Measurements from ENCODE around the gene RELA.
"Not testable (repeated sequence)": the region's sequence is repeated elsewhere in the genome, so short reads cannot be mapped to it uniquely, and the experiment has no call there.

RELA gene

DNA sequence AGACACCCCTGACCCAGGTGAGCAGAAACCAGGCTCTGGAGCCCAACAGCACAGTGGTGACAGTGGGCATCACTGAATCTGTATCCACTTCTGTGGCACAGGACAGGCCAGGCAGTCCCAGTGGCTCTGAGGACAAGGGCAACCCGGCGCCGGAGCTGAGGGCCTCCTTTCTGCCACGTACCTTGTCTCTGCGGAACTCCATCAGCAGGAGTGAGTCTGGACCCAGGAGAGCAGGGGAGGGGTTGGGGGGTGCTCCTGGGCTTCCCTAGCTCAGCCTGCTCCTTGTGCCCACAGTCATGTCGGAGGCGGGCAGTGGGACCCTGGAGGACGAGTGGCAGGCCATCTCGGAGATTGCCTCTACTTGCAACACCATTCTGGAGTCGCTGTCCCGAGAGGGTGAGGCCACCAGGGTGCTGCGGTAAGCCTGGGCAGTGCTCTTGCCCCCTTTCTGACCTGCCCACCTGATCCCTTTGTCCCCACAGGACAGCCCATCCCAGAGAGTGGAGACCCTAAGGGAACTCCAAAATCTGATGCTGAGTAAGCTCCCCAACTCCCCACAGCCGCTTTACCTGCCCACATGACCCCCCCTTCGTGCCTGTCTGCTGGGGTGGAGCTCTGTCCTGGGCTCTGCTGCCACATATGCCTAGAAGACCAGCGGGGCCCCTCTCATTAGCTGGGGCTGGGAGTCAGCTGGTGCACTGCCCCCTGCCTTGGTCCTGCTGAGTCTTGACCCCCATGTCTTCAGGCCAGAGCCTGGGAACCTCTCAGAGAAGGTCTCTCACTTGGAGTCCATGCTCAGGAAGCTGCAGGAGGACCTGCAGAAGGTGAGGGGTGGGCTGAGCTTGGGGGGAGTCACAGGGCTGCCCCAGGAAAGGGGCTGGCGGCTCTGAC lies 12.8 kb downstream of the RELA start:
- in situ Hi-C loops (cut with MboI; ENCODE audit: low sequenced_read_pairs): no loop called here

DNA sequence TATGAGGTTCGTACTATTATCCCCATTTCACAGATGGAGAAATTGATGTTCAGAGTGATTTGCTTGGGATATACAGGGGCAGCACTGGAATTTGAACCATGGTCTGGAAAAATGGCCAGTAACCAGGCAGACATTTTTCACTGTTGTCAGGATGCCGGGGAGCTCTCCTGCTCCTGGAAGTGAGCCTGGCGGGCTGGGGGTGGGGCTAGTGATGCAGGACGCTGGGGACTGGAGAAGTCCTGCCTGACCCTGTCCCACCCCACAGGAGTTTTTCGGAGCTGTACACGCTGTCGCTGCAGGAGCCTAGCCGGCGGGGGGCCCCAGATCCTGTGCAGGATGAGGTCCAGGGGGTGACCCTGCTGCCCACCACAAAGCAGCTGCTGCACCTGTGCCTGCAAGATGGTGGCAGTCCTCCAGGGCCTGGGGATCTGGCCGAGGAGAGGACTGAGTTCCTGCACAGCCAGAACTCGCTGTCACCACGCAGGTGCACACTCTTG lies 13.7 kb downstream of the RELA start:
- in situ Hi-C loops (cut with MboI; ENCODE audit: low sequenced_read_pairs): no loop called here

DNA sequence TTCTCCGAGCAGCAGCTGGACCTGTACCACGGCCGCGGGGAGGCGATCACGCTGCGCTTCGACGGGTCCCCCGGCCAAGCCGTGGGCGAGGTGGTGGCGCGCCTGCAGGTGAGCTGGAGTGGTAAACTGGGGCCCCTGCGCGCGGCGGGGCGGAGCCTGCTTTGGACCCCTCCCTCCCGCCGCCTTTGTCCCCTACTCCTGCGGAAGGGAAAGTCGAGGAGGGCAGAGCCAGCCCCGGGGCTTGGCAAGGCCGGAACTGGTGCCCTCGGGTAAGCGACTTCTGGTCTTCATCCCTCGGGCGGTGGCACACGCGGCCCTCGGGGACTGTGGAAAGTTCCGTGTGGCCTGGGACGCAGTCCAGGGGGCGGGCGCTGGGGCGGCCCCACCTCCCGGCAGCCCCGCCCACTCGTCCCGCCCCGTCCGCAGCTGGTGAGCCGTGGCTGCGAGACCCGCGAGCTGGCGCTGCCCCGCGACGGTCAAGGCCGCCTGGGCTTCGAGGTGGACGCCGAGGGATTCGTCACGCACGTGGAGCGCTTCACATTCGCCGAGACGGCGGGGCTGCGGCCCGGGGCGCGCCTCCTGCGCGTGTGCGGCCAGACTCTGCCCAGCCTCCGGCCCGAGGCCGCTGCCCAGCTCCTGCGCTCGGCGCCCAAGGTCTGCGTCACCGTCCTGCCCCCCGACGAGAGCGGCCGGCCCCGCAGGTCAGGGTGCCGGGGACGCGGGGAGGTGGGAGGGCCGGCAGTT lies 15.6 kb downstream of the RELA start:
- in situ Hi-C loops (cut with MboI; ENCODE audit: low sequenced_read_pairs): no loop called here

DNA sequence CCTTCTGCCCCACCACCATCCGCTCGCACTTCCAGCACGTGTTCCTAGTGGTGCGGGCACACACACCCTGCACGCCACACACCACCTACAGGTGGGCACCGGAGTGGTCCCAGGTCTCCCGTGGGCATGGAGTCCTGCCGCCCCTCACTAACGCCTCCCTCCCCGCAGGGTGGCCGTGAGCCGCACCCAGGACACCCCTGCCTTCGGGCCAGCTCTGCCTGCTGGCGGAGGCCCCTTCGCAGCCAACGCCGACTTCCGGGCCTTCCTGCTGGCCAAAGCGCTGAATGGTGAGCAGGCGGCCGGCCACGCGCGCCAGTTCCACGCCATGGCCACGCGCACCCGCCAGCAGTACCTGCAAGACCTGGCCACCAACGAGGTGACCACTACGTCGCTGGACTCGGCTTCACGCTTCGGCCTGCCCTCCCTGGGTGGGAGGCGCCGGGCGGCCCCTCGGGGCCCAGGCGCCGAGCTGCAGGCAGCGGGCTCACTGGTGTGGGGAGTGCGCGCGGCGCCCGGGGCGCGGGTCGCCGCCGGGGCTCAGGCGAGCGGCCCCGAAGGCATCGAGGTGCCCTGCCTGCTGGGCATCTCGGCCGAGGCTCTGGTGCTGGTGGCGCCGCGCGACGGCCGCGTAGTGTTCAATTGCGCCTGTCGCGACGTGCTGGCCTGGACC lies 16.3 kb downstream of the RELA start:
- in situ Hi-C loops (cut with MboI; ENCODE audit: low sequenced_read_pairs): no loop called here

DNA sequence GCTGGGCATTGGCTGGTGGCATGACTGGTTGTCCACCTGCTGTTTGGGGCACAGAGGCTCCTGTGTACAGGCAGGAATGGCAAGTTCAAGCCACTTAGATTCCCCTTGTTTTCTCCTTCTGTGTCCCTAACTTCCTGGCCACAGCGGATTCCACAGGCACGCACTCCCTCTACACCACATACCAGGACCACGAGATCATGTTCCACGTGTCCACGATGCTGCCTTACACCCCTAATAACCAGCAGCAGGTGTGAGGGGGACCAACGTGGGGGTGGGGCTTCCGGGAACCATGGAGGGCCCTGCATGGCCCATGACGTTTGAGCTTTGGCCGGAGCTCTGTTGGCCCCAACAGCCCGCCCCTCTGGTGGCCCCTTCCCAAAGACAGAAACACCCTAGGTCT lies 17.0 kb downstream of the RELA start:
- in situ Hi-C loops (cut with MboI; ENCODE audit: low sequenced_read_pairs): no loop called here

DNA sequence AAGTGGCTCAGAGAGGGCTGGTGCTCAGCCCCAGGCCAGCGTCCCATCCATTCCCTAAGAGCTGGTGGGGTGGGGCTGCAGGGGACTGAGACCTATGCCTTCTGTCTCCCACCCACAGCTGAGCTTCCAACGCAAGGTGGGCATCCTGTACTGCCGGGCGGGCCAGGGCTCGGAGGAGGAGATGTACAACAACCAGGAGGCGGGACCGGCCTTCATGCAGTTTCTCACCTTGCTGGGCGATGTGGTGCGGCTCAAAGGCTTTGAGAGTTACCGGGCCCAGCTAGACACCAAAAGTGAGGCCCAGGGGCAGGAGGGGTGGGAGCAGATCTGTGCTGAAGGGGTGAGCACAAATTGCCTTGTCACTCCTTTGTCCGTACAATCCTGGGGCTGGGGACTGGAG lies 17.9 kb downstream of the RELA start:
- in situ Hi-C loops (cut with MboI; ENCODE audit: low sequenced_read_pairs): no loop called here

DNA sequence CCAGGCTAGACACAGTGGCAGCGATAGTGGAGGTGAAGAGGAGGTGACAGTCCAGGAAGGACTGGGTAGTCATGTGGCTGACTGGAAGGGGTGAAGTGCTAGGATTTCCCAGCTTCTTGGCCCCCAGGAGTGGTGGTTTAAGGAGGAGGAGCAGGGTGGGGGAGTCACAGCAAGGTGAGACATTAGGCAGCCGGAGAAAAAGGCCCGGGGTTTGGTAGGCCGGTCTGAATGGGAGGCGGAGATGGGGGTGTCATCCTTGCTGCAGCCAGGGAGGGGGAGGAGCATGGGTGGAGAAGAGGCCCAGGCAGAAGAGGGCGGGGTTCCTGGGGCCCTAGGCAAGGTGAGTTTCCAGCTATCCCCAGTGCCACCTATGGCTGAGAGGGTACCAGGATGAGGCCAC lies 18.7 kb downstream of the RELA start:
- in situ Hi-C loops (cut with MboI; ENCODE audit: low sequenced_read_pairs): no loop called here

DNA sequence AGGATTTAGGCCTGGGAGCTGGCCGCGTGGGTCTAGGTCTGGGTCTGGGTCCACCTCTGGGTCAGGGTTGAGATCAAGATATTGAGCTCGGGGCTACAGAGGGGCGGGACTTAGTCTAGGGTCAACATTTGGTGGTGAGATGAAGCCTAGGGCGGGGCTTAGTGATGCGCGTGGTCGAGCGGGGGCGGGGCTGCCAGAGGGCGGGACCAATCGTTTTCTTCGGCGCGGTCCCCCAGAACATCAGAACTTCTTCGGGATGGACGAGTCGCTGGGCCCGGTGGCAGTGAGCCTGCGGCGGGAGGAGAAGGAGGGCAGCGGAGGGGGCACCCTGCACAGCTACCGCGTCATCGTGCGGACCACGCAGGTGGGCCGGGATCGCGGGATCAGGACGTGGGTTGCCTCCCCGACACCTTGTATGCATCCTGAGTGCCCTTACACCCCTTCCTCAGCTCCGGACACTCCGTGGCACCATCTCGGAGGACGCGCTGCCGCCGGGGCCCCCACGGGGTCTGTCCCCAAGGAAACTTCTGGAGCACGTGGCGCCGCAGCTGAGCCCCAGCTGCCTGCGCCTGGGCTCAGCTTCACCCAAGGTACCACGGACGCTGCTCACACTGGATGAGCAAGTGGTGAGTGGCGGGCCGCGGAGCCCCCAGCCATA lies 20.6 kb downstream of the RELA start:
- in situ Hi-C loops (cut with MboI; ENCODE audit: low sequenced_read_pairs): no loop called here

DNA sequence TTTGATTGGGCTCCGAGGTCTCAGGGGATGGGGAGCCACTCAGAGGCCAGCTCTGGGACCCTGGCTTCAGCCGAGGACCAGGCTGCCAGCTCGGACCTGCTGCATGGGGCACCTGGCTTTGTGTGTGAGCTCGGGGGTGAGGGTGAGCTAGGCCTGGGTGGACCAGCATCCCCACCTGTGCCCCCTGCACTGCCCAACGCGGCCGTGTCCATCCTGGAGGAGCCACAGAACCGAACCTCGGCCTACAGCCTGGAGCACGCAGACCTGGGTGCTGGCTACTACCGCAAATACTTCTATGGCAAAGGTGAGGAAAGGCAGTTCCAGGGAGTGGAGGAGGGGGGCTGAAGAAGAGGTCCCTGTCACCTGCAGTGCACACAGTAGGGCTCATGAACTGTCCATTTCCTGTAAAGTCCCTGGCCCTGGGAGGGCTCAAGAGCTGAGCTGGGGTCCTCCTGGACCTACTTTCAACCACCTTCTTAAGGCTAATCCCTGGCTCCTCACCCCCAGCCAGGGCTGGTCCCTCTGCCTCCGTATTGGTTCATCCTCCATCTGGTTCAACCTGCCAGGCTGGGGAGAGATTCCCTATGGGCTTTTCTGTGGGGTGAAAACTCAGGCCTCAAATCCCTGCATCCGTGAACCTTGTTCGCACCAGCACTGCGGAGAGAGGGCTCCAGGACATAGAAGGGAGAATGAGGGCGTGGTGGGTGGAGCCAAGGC lies 21.3 kb downstream of the RELA start:
- in situ Hi-C loops (cut with MboI; ENCODE audit: low sequenced_read_pairs): no loop called here

DNA sequence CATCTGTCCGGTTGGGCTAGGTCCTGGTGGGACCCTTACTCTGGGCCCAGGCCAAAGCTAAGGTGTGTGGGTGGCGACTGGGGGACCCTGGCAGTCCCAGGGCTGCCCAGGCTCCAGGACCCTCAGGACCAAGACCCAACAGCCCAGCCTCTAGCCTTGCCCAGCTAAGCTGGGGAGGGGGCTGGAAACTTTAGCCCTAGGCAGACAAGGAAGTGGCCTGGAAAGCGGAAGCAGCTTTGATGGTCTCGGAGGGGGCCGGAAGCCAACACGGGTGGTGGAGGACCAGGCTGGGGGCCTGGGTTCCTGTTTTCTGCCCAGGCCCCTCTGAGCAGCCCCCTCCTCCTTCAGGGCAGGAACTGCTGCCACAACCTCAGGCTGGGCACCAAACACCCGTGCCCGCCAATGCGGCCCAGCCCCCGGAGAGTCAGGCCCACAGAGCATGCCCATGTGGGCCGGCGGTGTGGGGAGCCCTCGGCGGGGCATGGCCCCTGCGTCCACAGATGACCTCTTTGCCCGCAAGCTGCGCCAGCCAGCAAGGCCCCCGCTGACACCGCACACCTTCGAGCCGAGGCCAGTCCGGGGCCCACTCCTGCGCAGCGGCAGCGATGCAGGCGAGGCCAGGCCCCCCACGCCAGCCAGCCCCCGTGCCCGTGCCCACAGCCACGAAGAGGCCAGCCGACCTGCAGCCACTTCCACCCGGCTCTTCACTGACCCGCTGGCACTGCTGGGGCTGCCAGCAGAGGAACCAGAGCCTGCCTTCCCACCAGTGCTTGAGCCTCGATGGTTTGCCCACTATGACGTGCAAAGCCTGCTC lies 22.0 kb downstream of the RELA start:
- in situ Hi-C loops (cut with MboI; ENCODE audit: low sequenced_read_pairs): no loop called here

DNA sequence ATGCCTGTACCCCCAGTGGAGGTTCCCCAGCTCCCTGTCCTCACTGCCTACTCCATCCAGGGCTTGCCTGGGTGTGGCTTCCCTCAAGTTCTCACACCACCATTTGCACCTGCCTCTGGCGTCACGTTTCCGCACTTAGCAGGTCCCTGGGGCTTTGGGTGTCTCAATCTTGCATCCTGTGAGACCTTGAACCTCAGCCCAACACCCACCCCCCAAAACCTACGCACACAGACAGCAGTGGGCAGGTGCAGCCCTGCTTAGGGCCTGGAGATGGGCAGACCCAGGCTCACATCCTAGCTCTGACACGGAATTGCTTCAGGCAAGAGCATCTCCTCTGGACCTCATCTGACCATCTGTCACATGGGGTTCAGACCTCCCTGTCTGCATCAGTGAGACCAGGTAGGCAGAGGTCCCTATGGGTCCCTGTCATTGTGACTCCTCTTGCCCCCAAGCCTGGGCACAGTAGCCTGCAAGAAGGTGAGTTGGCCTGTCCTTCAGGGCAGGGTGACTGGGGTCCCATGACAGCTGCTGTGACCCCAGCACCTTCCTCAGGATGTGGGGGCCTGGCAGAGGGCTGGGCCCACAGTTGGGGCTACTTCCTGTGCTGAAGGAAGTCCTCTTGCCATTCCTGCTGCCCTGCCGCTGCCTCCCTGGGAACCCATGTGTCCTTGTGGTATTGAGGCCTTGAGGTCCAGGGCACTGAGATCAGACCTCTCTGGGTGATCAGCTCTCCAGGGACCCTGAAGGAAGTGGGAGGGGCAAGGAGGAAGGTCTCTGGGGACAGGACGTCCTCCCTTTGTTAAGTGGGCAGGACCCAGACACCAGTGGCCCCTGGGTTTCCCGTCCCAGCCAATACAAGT lies 22.9 kb downstream of the RELA start:
- in situ Hi-C loops (cut with MboI; ENCODE audit: low sequenced_read_pairs): no loop called here

DNA sequence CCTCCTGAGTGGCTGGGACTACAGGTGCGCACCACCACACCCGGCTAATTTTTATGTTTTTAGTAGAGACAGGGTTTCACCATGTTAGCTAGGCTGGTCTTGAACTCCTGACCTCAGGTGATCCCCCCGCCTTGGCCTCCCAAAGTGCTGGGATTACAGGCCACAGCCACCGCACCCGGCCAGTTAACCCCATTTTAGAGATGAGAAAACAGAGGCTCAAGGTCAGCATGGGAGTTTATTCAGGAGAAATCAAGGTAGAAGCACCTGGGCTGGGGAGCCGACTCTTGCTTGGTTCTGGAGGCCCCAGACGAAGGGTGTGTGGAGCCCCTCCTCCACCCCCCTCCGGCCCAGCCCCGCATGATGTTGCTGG lies 23.5 kb downstream of the RELA start:
- in situ Hi-C loops (cut with MboI; ENCODE audit: low sequenced_read_pairs): not testable (repeated sequence)

DNA sequence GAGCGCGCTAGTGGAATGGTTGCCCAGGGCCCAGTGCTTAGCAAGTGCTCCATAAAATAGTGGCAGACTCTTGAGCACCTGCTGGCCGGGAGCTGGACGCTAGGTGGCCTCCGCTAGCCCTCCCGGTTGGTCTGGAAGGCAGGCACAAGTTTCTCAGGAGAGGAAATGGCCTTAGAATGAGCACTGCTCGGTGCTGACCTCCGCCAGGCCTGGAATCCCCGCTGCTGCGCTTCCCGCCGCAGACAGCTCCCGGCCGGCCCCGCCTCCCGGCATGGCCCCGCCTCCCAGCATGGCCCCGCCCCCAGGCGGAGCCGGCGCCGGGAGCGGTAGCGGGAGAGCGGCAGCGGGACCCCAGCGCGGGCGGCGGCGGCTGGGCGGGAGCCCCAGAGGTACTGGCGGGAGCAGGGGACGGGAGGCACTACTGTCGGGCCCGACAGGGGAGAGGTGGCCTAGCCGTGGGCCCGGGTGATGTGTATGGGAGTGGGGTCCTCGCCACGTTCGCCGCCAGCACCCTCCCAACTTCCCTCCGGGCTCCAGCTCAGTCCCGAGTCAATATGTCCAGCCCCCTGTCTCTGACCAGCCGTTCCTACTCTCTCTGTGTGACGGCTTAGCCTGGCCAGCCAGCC lies 24.8 kb downstream of the RELA start, which contains the start of gene SIPA1:
Gene SIPA1 (plus strand): TSS at position 308 of the 626 bp plus-strand sequence. CDS start 2,821 bp downstream, outside the sequence.
- in situ Hi-C loops (cut with MboI; ENCODE audit: low sequenced_read_pairs): no loop called here

DNA sequence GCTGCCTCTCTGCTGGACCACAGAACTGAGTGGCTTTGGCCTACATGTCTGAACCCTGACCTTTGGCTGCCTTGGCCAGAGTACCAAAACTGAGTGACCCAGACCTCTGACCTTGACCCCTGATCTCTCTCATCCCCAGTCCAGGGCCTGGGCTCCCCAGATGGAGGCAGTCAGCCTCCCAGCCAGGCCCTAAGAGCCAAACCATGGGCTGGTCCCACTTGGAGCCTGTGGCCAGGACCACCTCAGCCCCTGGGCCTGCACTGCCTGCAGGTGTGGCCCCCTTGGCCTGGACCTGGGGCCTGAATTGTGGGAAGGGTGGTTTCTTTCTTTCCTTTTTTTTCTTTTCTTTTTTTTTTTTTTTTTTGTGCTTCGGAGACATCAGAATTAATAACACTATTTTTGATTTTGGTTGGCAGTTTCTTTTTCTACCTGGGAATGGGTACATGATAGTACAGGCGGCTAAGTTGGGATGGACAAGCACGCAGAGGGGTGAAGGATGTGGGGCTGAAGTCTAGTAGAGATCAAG lies 25.6 kb downstream of the RELA start:
- in situ Hi-C loops (cut with MboI; ENCODE audit: low sequenced_read_pairs): no loop called here

DNA sequence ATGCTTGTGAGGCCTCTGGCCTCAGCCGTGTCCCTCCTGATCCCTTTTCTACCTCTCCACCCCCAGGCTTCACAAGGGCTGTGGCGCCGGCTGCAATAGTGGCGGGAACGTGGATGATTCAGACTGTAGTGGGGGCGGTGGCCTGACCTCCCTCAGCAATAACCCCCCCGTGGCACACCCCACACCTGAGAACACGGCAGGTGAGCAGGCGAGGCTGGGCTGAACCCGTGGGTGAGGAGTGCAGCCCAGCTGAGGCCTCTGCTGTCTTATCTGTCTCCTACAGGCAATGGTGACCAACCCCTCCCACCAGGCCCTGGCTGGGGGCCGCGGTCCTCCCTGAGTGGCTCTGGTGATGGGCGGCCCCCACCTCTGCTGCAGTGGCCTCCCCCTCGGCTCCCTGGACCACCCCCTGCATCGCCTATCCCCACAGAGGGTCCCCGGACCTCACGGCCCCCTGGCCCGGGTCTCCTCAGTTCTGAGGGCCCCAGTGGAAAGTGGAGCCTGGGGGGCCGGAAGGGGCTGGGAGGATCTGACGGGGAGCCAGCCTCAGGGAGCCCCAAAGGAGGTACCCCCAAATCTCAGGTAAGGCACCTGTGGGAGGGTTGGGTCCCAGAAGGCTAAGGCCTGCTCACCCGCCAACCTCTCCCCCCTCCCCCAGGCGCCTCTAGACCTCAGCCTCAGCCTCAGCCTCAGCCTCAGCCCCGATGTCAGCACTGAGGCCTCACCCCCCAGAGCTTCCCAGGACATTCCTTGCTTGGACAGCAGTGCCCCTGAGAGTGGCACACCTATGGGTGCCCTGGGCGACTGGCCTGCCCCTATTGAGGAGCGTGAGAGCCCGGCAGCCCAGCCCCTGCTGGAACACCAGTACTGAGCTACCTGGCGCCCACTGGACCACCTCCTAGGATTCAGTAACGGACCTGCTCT lies 26.3 kb downstream of the RELA start:
- in situ Hi-C loops (cut with MboI; ENCODE audit: low sequenced_read_pairs): no loop called here

DNA sequence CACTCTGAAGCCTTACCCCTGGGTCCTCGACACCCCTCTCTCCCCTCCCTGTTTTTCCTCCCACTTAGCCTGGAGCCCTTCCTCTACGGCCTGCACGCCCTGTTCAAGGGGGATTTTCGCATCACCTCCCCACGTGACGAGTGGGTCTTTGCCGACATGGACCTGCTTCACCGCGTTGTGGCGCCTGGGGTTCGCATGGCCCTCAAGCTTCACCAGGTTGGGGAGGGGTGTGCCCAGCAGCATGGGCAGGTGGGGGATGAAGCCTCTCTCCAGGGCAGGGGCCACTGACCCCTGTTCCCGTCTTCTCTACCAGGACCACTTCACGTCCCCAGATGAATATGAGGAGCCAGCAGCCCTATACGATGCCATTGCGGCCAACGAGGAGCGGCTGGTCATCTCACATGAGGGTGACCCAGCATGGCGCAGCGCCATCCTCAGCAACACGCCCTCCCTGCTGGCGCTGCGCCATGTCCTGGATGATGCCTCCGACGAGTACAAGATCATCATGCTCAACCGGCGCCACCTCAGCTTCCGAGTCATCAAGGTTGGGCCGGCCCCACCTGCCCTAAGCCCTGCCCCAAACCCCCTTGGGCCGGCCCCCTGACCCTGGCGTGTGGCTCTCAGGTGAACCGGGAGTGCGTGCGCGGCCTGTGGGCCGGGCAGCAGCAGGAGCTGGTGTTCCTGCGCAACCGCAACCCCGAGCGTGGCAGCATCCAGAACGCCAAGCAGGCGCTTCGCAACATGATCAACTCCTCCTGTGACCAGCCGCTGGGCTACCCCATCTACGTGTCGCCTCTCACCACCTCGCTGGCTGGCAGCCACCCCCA lies 27.6 kb downstream of the RELA start:
- in situ Hi-C loops (cut with MboI; ENCODE audit: low sequenced_read_pairs): no loop called here

All from hTERT RPE-1 (cell line).